ENCODE results near the gene DOCK11. TPM values are rescaled to one million over a fixed set of nuclear protein-coding genes. Genes with fewer than 3 reads are reported as not detected.

DOCK11 gene
- polyA plus RNA-seq, 3 donors = 20.8 to 39.7 (median 34.8) TPM

DNA sequence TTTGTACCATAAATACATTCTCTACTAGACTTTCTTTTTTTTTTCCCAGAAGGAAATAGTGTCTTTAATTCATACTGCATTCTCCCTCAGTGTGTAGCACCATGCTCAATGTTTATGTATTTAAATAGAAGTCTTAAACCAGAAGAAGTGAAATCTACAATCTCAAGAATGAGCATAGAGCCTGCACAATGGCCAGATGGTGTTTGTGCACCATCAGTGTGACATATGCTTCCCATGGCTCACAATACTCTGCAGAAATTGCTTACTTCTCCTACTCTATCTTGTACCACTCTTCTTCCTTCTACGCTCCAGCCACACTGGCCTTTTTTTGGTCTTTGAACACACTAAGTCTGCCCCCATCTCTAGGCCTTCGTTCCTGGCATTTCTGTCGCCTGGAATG is 2.6 kb upstream of the DOCK11 start:
- no peak for TF ChIP-seq CTCF (IDR thresholded peaks at IDR 0.05)
- no peak overlapping the region for H3K9ac ChIP-seq (ENCODE audit: insufficient read depth, low read length, poor library complexity, severe bottlenecking)
- WGBS (ENCODE audit: insufficient coverage) = 83% methylated on average over 3 of the region's 3 CpGs
- Mint-ChIP-seq H3K4me1 (peaks cover 18% of the 10 kb centered on the region), H3K9me3 (peaks cover 0 to 15% (median 0%) of the 10 kb centered on the region in 7 donors), H3K36me3 (no peaks in the 10 kb centered on the region), H3K27ac (no peak overlapping the region), H3K4me3 (no peak overlapping the region), H3K27me3 (ENCODE audit: low read depth in 3 of 3) (peaks cover 0 to 1% (median 0%) of the 10 kb centered on the region in 3 donors)
- intact Hi-C loops (cut with micrococcal nuclease) = loop anchor here in 1 of 2 donors (10.0 kb wide), 1 partner anchor 62 kb away; no protein-coding TSS in a partner anchor
- H3K27ac ChIP-seq (ENCODE audit: low read depth in 1 of 2, low read length in 2 of 2) = no peak overlapping the region
- DNase-seq = no peak
- H3K9me3 ChIP-seq (replicated peaks in 1 of 2; ENCODE audit: control insufficient read depth in 1 of 2, insufficient read depth in 1 of 2, low read length in 2 of 2) = no peaks in the 10 kb centered on the region
- peaks cover 10 to 13% of the 10 kb centered on the region in 2 donors for H3K4me1 ChIP-seq (ENCODE audit: control insufficient read depth in 1 of 2, insufficient read depth in 2 of 2, low read length in 2 of 2)
- no peaks in the 10 kb centered on the region for H3K36me3 ChIP-seq (replicated peaks in 1 of 2; ENCODE audit: control insufficient read depth in 1 of 2, insufficient read depth in 2 of 2, low read length in 2 of 2)
- H3K4me3 ChIP-seq (replicated peaks in 1 of 3; ENCODE audit: low read depth in 2 of 3, low read length in 3 of 3) = no peak overlapping the region
- peaks cover 7% of the 10 kb centered on the region for H4K20me1 ChIP-seq (ENCODE audit: insufficient read depth, low read length)
- H2AFZ ChIP-seq (ENCODE audit: insufficient read depth, low read depth, low read length, poor library complexity, severe bottlenecking) = no peak overlapping the region
- no peak overlapping the region for H3K4me2 ChIP-seq (replicated peaks; ENCODE audit: extremely low read depth, low read length, poor library complexity, severe bottlenecking)
- H3K79me2 ChIP-seq (ENCODE audit: insufficient read depth, low read length) = peaks cover 22% of the 10 kb centered on the region
- H3K27me3 ChIP-seq (ENCODE audit: control insufficient read depth in 2 of 2, insufficient read depth in 2 of 2, low read length in 2 of 2) = no peaks in the 10 kb centered on the region

DNA sequence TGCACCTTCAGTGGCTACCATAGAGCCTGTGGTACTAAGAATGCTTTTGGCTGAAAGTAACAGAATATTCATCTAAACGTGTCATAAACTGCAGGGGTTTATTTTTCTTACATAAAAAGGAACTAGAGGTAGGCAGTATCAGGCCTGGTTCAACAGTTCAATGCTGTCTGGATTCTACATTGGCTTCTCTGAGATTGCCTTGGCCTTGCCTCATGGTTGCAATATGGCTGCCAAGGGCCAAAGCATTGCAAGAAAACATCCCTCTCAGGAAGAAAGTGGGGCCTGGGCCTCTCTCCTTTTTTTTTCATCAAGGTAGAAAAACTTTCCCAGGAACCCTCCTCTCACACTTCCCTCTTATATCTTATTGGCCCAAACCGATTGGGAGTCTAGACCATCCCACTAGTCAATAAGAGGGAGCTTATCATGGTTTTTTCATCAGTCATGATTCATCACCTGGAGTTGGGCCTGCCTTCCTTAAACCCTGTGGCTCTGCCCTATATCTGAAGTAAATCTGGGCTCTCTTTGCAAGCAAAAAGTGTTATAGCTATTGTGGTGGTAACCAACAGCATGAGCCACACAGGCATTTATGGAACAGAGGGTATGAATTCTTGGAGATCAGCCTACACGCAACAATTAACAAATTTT is 1.8 kb upstream of the DOCK11 start:
- peaks cover 0 to 1% (median 0%) of the 10 kb centered on the region in 3 donors for H3K27me3 Mint-ChIP-seq (ENCODE audit: low read depth in 3 of 3)
- no peaks in the 10 kb centered on the region for H3K36me3 ChIP-seq (replicated peaks in 1 of 2; ENCODE audit: control insufficient read depth in 1 of 2, insufficient read depth in 2 of 2, low read length in 2 of 2)
- peaks cover 8% of the 10 kb centered on the region for H4K20me1 ChIP-seq (ENCODE audit: insufficient read depth, low read length)
- no peak overlapping the region for H3K4me2 ChIP-seq (replicated peaks; ENCODE audit: extremely low read depth, low read length, poor library complexity, severe bottlenecking)
- no peak overlapping the region for H3K9ac ChIP-seq (ENCODE audit: insufficient read depth, low read length, poor library complexity, severe bottlenecking)
- H2AFZ ChIP-seq (ENCODE audit: insufficient read depth, low read depth, low read length, poor library complexity, severe bottlenecking) = no peak overlapping the region
- H3K4me1 ChIP-seq (ENCODE audit: control insufficient read depth in 1 of 2, insufficient read depth in 2 of 2, low read length in 2 of 2) = peaks cover 17 to 21% of the 10 kb centered on the region in 2 donors
- H3K4me3 ChIP-seq (replicated peaks in 1 of 3; ENCODE audit: low read depth in 2 of 3, low read length in 3 of 3) = no peak overlapping the region
- no CpG with 5 or more reads among the region's 3 CpGs for WGBS (ENCODE audit: insufficient coverage)
- H3K27ac ChIP-seq (ENCODE audit: low read depth in 1 of 2, low read length in 2 of 2) = no peak overlapping the region
- TF ChIP-seq CTCF (IDR thresholded peaks at IDR 0.05) = no peak
- H3K9me3 ChIP-seq (replicated peaks in 1 of 2; ENCODE audit: control insufficient read depth in 1 of 2, insufficient read depth in 1 of 2, low read length in 2 of 2) = no peaks in the 10 kb centered on the region
- peaks cover 23% of the 10 kb centered on the region for H3K4me1 Mint-ChIP-seq
- H3K4me3 Mint-ChIP-seq = no peak overlapping the region
- intact Hi-C loops (cut with micrococcal nuclease) = loop anchor here in 1 of 2 donors (10.0 kb wide), 1 partner anchor 61 kb away; no protein-coding TSS in a partner anchor
- no peak for DNase-seq
- H3K79me2 ChIP-seq (ENCODE audit: insufficient read depth, low read length) = peaks cover 30% of the 10 kb centered on the region
- H3K9me3 Mint-ChIP-seq = peaks cover 0 to 15% (median 0%) of the 10 kb centered on the region in 7 donors
- H3K27ac Mint-ChIP-seq = no peak overlapping the region
- no peaks in the 10 kb centered on the region for H3K27me3 ChIP-seq (ENCODE audit: control insufficient read depth in 2 of 2, insufficient read depth in 2 of 2, low read length in 2 of 2)
- peaks cover 0 to under 1% of the 10 kb centered on the region in 2 donors for H3K36me3 Mint-ChIP-seq

All from CD14-positive monocyte (primary cell).